ENCODE measurements around the gene GLG1. TPM values are rescaled to one million over a fixed set of nuclear protein-coding genes. Genes with fewer than 3 reads are reported as not detected.

Gene GLG1
- total and polyA plus RNA-seq, 4 donors, result 22.2 to 71.5 (median 47.9) TPM

DNA sequence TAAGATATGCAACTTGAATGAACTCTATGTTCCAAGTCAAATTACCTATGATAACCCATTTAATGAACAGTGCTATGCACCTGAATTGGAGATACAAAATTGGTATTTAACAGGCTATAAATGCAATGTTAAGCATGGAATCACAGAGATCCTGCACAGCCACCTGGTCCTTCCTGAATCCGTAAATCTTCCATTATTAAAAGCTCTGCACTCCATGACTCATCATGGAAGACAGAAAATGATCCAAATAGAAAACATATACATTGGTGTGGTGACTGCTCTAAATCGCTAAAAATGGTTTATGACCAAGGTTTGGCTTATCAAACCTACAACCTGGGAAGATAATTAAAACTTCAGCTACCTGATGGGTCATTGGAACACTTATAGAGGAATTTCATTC is 45.3 kb downstream of the GLG1 start:
- Histone ChIP-seq H3K4me1 (ENCODE audit: control insufficient read depth in 4 of 4, insufficient read depth in 4 of 4, low read length in 3 of 4) (peaks cover 0 to 16% (median 6%) of the 10 kb centered on the region in 4 donors), H3K36me3 (ENCODE audit: control insufficient read depth in 4 of 4, insufficient read depth in 3 of 4, low read depth in 1 of 4, low read length in 3 of 4) (no peaks in the 10 kb centered on the region), H3K9ac (ENCODE audit: low read depth in 1 of 2, low read length in 2 of 2) (no peak overlapping the region), H3K27ac (ENCODE audit: low read depth in 1 of 2, low read length in 2 of 2) (no peak overlapping the region), H3K27me3 (ENCODE audit: control insufficient read depth in 4 of 4, insufficient read depth in 4 of 4, low read length in 3 of 4) (no peaks in the 10 kb centered on the region), H3K4me3 (ENCODE audit: low read depth in 1 of 3, low read length in 3 of 3) (no peak overlapping the region), H3K9me3 (ENCODE audit: control insufficient read depth in 4 of 4, low read length in 3 of 4) (no peaks in the 10 kb centered on the region)
- 97% methylated on average over 2 of the region's 2 CpGs for WGBS
- no peak for DNase-seq (ENCODE audit: low spot score)
- TF ChIP-seq CTCF (IDR thresholded peaks at IDR 0.05; ENCODE audit: low read depth, low read length, missing input control) (no peak), TAF1 (conservative IDR thresholded peaks at IDR 0.05) (no peak), RAD21 (IDR thresholded peaks at IDR 0.05) (no peak), YY1 (IDR thresholded peaks at IDR 0.05) (no peak), RXRA (IDR thresholded peaks at IDR 0.05) (no peak), FOXA1 (IDR thresholded peaks at IDR 0.05) (no peak), GABPA (IDR thresholded peaks at IDR 0.05 in 1 of 2, conservative IDR thresholded peaks at IDR 0.05 in 1 of 2) (no peak), EGR1 (IDR thresholded peaks at IDR 0.05; ENCODE audit: low read depth in 2 of 2) (no peak), HNF4A (conservative IDR thresholded peaks at IDR 0.05) (no peak), HNF4G (IDR thresholded peaks at IDR 0.05) (no peak), NR2F2 (IDR thresholded peaks at IDR 0.05) (no peak), FOXA2 (IDR thresholded peaks at IDR 0.05) (no peak)
- TF ChIP-seq, protein P1, sequence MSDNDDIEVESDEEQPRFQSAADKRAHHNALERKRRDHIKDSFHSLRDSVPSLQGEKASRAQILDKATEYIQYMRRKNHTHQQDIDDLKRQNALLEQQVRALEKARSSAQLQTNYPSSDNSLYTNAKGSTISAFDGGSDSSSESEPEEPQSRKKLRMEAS (IDR thresholded peaks at IDR 0.05), result no peak
- TF ChIP-seq, protein P2, sequence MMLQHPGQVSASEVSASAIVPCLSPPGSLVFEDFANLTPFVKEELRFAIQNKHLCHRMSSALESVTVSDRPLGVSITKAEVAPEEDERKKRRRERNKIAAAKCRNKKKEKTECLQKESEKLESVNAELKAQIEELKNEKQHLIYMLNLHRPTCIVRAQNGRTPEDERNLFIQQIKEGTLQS (IDR thresholded peaks at IDR 0.05), result no peak
- TF ChIP-seq, protein P3, sequence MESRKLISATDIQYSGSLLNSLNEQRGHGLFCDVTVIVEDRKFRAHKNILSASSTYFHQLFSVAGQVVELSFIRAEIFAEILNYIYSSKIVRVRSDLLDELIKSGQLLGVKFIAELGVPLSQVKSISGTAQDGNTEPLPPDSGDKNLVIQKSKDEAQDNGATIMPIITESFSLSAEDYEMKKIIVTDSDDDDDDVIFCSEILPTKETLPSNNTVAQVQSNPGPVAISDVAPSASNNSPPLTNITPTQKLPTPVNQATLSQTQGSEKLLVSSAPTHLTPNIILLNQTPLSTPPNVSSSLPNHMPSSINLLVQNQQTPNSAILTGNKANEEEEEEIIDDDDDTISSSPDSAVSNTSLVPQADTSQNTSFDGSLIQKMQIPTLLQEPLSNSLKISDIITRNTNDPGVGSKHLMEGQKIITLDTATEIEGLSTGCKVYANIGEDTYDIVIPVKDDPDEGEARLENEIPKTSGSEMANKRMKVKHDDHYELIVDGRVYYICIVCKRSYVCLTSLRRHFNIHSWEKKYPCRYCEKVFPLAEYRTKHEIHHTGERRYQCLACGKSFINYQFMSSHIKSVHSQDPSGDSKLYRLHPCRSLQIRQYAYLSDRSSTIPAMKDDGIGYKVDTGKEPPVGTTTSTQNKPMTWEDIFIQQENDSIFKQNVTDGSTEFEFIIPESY (IDR thresholded peaks at IDR 0.05), result no peak

- no peak for DNase-seq (ENCODE audit: low spot score)
- no peaks in the 10 kb centered on the region for H3K9me3 ChIP-seq (ENCODE audit: control insufficient read depth in 4 of 4, low read length in 3 of 4)
- no peak overlapping the region for H3K9ac ChIP-seq (ENCODE audit: low read depth in 1 of 2, low read length in 2 of 2)
- TF ChIP-seq FOXA2 (IDR thresholded peaks at IDR 0.05) (no peak), FOXA1 (IDR thresholded peaks at IDR 0.05) (no peak), TAF1 (conservative IDR thresholded peaks at IDR 0.05) (no peak), CTCF (IDR thresholded peaks at IDR 0.05; ENCODE audit: low read depth, low read length, missing input control) (no peak), HNF4G (IDR thresholded peaks at IDR 0.05) (no peak), RAD21 (IDR thresholded peaks at IDR 0.05) (no peak), JUND (IDR thresholded peaks at IDR 0.05) (no peak), RXRA (IDR thresholded peaks at IDR 0.05) (no peak)
- TF ChIP-seq, protein P3 (IDR thresholded peaks at IDR 0.05), result no peak
- TF ChIP-seq, protein P2 (IDR thresholded peaks at IDR 0.05), result no peak
- no peak overlapping the region for H3K27ac ChIP-seq (ENCODE audit: low read depth in 1 of 2, low read length in 2 of 2)
- H3K27me3 ChIP-seq (ENCODE audit: control insufficient read depth in 4 of 4, insufficient read depth in 4 of 4, low read length in 3 of 4), result no peaks in the 10 kb centered on the region
- 96% methylated on average over 3 of the region's 3 CpGs for WGBS
- H3K36me3 ChIP-seq (ENCODE audit: control insufficient read depth in 4 of 4, insufficient read depth in 3 of 4, low read depth in 1 of 4, low read length in 3 of 4), result no peaks in the 10 kb centered on the region
- no peak overlapping the region for H3K4me3 ChIP-seq (ENCODE audit: low read depth in 1 of 3, low read length in 3 of 3)
- H3K4me1 ChIP-seq (ENCODE audit: control insufficient read depth in 4 of 4, insufficient read depth in 4 of 4, low read length in 3 of 4), result peaks cover 0 to 16% (median 6%) of the 10 kb centered on the region in 4 donors
Observed at GRCh38 chr16:74560912-74561311, 46.0 kb downstream of the GLG1 start.
